ENCODE results near the gene CASZ1.

CASZ1 gene

GRCh38 chr1:10739589-10739988, 56.9 kb downstream of the CASZ1 start:
- H3K4me3 ChIP-seq (ENCODE audit: low read depth, low read length), result no peak overlapping the region
- in situ Hi-C loops (cut with HindIII; ENCODE audit: low sequenced_read_pairs), result no loop called here
- no peak for TF ChIP-seq CTCF (IDR thresholded peaks at IDR 0.05; ENCODE audit: low read depth, low read length, missing control alignments)
- DNase-seq (ENCODE audit: low read depth), result no peak

GRCh38 chr1:10738061-10739058, 58.1 kb downstream of the CASZ1 start:
- DNase-seq (ENCODE audit: low read depth), result no peak
- TF ChIP-seq CTCF (IDR thresholded peaks at IDR 0.05; ENCODE audit: low read depth, low read length, missing control alignments), result no peak
- in situ Hi-C loops (cut with HindIII; ENCODE audit: low sequenced_read_pairs), result no loop called here
- no peak overlapping the region for H3K4me3 ChIP-seq (ENCODE audit: low read depth, low read length)

- in situ Hi-C loops (cut with HindIII; ENCODE audit: low sequenced_read_pairs), result no loop called here
These were observed 58.8 kb downstream of the CASZ1 start for GRCh38 chr1:10737651-10738050.

GRCh38 chr1:10736634-10737586, 59.5 kb downstream of the CASZ1 start:
- in situ Hi-C loops (cut with HindIII; ENCODE audit: low sequenced_read_pairs), result no loop called here
- no peak for TF ChIP-seq CTCF (IDR thresholded peaks at IDR 0.05; ENCODE audit: low read depth, low read length, missing control alignments)
- H3K4me3 ChIP-seq (ENCODE audit: low read depth, low read length), result no peak overlapping the region
- no peak for DNase-seq (ENCODE audit: low read depth)

More at GRCh38 chr1:10737651-10738050, 58.8 kb downstream of the CASZ1 start:
- TF ChIP-seq CTCF (IDR thresholded peaks at IDR 0.05; ENCODE audit: low read depth, low read length, missing control alignments), result no peak
- no peak for DNase-seq (ENCODE audit: low read depth)
- no peak overlapping the region for H3K4me3 ChIP-seq (ENCODE audit: low read depth, low read length)

- no peak for TF ChIP-seq CTCF (IDR thresholded peaks at IDR 0.05; ENCODE audit: low read depth, low read length, missing control alignments)
- H3K4me3 ChIP-seq (ENCODE audit: low read depth, low read length), result no peak overlapping the region
- no peak for DNase-seq (ENCODE audit: low read depth)
- in situ Hi-C loops (cut with HindIII; ENCODE audit: low sequenced_read_pairs), result no loop called here
These were observed 60.7 kb downstream of the CASZ1 start for GRCh38 chr1:10735563-10736305.

Data from astrocyte of the cerebellum (primary cell).